Left cardiac atrium (tissue), 4 donors: Measurements from ENCODE around the gene BBS9. TPM values are rescaled to one million over a fixed set of nuclear protein-coding genes. Genes with fewer than 3 reads are reported as not detected.
"Not testable (repeated sequence)": the region's sequence is repeated elsewhere in the genome, so short reads cannot be mapped to it uniquely, and the experiment has no call there.

Experiments
- ATAC-seq, 2 donors: fragments of 200-7000 bp; cut with Tn5 transposase; one replicate each; pipeline ENCODE4 v1.9.1; 2020; ENCODE audit warnings: mild to moderate bottlenecking in 2 of 2, moderate library complexity in 2 of 2
- DNase-seq: peaks from one replicate; pipeline ENCODE4 v3.0.0-alpha.2; 2020
- intact Hi-C, 2 donors: fragments of 100-400 bp; cut with DNase I; formaldehyde crosslinking; loops; one replicate each; pipeline versions ENCODE4 v1.14.1 to v1.15.1; 2022 to 2023
- total RNA-seq, 2 donors: library from RNA; stranded (reverse); fragmentation: NEBNext Ultra II Directional; extraction: Animal tissue kit (Norgen Biotek cat#: 25700); gene quantifications; one replicate each; pipeline ENCODE4 v1.2.1, GENCODE V29; 2021
- donor health status: DM: no; HTN: yes; CAD: no.
- donor health status: DM: no; HTN: yes; CAD: no; lungs with severe emphysema.
- donor health status: DM: yes; HTN: yes; CAD: no.
- donor health status: Dilated cardiomyopathy.

The BBS9 gene
- total RNA-seq, 2 donors from 2014 or later = 9.6 to 14.1 TPM

- DNase-seq = no peak
- intact Hi-C loops = no loop called here
- no peak for ATAC-seq
Measured at GRCh38 chr7:33504266-33504665, 374.9 kb downstream of the BBS9 start.

DNA sequence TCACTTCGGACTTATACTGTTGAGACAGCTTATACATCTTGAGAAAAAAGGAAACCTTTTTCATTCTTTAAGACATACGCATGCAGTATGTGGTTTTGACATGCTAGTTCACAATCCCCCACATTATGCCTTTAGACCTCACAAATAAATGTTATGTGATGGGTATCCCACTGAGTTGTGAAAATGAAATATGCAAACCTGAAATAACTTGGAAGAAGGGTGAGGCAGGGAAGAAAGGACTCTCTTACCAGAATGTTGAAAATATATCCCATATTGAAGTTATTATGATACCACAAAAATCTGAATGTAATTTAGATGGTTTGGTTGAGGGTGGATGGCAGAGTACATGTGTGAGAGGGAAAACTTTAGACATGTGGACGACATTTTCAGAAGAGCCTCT, 379.8 kb downstream of the BBS9 start:
- DNase-seq = no peak
- intact Hi-C loops = no loop called here
- ATAC-seq = no peak

- intact Hi-C loops = no loop called here
Measured at GRCh38 chr7:33511778-33512177, 382.4 kb downstream of the BBS9 start.

DNA sequence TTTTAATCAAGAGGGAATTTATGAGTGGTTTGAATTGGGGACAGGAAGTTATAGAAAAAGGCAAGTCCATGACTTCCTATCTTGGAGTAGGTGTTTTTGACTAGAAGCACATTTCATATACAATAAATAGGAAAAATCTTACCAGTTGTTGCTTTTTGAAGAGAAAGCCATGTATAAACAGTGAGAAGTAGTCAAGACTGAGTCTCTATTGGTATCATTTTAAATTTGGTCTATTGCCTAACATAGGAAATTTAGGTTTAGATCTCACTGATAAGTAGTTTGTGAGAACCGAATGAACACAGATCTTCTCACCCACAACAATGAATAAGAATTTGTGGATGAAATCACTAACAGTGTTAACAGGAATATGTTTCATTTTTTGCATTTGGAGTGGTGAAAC, 387.2 kb downstream of the BBS9 start:
- intact Hi-C loops = no loop called here
- DNase-seq (no peak), ATAC-seq (no peak)

More at GRCh38 chr7:33511778-33512177, 382.4 kb downstream of the BBS9 start:
- ATAC-seq = no peak
- DNase-seq = no peak

- intact Hi-C loops = no loop called here
- no peak for ATAC-seq
- no peak for DNase-seq
Measured at GRCh38 chr7:33517191-33517590, 387.8 kb downstream of the BBS9 start.

DNA sequence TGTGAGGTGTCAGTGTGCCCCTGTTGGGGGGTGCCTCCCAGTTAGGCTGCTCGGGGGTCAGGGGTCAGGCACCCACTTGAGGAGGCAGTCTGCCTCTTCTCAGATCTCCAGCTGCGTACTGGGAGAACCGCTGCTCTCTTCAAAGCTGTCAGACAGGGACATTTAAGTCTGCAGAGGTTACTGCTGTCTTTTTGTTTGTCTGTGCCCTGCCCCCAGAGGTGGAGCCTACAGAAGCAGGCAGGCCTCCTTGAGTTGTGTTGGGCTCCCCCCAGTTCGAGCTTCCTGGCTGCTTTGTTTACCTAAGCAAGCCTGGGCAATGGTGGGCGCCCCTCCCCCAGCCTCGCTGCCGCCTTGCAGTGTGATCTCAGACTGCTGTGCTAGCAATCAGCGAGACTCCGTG, 397.6 kb downstream of the BBS9 start:
- intact Hi-C loops, DNase-seq, ATAC-seq: not testable (repeated sequence)

- ATAC-seq, intact Hi-C loops, DNase-seq: not testable (repeated sequence)
Measured at GRCh38 chr7:33527613-33528012, 398.2 kb downstream of the BBS9 start.

DNA sequence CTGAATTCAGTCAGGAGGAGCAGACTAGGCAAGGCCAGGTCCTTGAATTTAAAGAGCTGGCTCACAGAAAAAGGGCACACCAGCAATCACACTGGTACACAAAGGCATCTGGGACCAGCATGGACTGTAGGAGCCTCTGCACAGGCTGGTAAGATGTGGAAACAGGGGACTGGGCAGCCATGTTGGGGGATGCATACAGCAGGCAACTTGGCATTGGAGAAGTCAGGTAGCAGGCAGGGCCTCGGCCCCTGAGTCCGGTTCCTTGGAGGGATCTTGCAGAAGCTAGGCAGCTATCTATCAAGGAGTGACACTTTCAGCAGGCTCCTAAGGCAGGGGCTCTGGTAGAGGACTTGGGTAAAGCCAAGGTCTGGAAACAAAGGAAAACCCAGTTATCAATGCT, 399.7 kb downstream of the BBS9 start:
- DNase-seq = no peak
- intact Hi-C loops = no loop called here
- ATAC-seq = no peak

GRCh38 chr7:33530664-33531063, 401.3 kb downstream of the BBS9 start:
- no peak for DNase-seq
- no peak for ATAC-seq
- intact Hi-C loops = no loop called here

GRCh38 chr7:33531888-33532287, 402.5 kb downstream of the BBS9 start:
- no peak for ATAC-seq
- intact Hi-C loops = no loop called here
- DNase-seq = no peak

GRCh38 chr7:33534833-33535232, 405.5 kb downstream of the BBS9 start:
- ATAC-seq = no peak
- intact Hi-C loops = no loop called here
- no peak for DNase-seq

DNA sequence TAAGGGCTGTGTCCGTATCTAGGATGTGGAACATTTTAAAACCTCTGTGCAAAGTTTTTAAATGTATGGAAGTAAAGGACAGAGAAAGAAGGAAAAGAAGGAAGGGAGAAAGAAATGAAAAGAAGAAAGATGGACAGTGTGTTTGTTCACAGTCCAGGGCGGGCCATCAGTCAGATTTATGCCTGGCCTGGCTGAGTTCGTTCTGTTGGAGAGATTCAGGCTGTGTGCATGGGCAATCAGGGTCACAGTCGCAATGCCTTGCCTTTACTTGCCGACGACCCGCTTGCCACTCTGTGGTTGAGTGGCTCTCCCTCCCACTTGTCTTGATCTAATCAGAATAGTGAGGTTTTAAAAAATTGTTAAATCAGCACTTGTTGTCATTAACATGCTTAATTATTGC, 406.6 kb downstream of the BBS9 start:
- intact Hi-C loops = no loop called here
- DNase-seq (no peak), ATAC-seq (no peak)

DNA sequence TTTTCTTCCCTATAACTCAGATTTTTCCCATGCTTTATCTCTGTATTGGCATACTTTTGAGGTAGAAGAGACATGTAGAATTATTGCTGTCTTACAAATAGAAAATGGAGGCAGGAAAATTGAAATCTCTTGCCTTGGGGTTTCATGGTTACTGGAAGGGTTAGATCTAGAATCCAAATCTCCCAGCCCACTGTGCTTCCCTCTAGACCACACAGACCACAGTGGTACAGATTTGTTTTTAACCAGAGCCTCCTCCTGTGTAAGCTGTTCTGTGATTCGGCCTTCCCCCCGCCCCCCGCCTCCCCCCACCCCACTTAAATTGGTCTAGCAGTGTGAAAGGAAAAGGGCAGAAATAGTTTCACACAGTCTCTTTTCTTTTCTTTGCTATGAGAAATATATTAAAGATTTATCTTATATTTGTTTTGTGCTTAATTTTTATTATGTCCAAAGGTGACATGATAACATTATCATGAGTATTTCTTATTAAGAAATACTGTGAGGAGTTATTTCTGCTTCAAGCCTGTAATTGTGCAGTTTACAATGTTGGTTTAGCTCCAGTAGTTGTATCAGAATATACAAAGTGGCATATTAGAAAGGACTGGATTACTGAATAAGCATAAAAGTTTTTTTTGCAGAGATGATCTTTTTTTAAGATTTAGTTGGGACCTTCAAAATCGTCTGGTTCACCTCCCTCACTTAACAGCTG, 407.2 kb downstream of the BBS9 start:
- intact Hi-C loops = no loop called here
- ATAC-seq = no peak

DNA sequence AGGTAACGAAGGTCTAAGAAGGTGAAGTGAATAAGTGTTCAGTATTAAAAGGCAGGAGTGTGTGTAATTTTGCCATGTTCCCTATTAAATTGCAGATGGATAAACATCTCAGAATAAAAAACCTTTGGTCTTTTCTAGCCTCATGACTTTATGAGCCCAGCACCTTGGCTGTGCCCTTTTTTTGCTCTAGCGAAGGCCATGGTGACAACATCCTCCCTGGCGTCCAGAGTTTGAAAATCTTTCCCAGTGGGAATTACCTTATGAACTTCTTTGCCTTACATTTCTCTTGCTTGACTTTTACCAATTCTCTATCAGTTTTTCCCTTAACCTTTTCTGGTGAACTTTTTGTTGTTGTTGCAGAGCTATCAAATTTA, 407.7 kb downstream of the BBS9 start:
- ATAC-seq = no peak
- intact Hi-C loops = no loop called here
- DNase-seq = no peak

More for the DNA sequence above, 407.2 kb downstream of the BBS9 start:
- DNase-seq = no peak

DNA sequence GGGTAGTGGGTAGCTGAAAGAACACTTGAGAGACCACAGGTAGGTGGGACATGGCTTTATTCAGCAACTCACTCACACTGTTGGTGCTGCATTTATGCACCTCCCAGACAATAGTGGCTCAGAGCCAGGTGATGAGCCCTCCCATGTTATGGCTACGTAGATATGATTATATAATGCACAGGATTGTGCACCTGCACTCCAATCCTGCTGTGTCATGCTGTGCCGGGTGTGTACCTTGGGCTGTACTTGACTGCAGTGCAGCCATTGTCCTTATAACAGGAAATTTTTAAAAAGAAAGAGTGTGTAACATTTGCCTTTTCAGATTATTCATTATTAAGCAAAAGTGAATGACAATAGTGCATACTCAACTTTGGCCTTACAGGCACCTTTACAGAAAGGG, 409.8 kb downstream of the BBS9 start:
- no peak for DNase-seq
- no peak for ATAC-seq
- intact Hi-C loops = no loop called here

GRCh38 chr7:33539659-33540400, 410.5 kb downstream of the BBS9 start:
- DNase-seq = no peak
- ATAC-seq = no peak
- intact Hi-C loops = no loop called here

DNA sequence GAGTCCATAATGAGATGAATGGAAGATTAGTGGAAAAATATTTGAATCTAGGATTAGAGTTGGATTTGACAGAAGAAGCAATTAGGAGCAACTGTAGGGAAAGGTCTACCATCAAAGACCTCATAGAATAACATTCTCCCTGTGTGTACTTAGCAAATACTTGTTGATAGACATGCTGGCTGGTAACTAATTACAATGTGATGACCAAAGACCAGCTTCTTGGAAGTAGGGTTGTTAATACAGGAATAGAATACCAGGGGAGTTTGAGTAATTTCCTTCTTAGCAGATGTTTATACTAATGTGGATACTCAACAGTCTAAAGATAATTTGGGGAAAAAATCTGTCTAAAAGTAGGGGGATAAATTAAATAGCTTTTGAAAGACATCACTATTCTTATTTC, 418.5 kb downstream of the BBS9 start:
- intact Hi-C loops = no loop called here
- DNase-seq (no peak), ATAC-seq (no peak)

DNA sequence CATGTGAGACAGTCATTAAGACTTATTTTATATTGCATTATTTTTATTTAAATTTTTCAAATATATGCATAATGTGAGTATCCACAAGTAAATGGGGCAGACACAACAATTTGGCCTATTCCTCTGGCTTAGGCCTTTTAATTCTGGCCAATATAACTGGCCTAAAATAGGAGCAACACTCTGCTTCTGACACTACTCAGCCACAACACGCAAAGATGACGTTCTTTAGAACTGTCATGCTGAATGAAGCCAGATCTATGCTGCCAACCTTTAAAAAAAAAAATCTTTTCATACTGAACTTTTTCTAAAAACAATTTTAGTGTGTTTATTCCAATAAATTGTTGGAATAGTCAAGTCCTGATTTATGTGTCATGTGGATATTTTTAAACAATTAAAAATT, 421.0 kb downstream of the BBS9 start:
- intact Hi-C loops = no loop called here

GRCh38 chr7:33550979-33551378, 421.6 kb downstream of the BBS9 start:
- DNase-seq (no peak), ATAC-seq (no peak)
- intact Hi-C loops = no loop called here

More for the DNA sequence above, 421.0 kb downstream of the BBS9 start:
- DNase-seq = no peak
- peak; percentile 66 to 71 for ATAC-seq

DNA sequence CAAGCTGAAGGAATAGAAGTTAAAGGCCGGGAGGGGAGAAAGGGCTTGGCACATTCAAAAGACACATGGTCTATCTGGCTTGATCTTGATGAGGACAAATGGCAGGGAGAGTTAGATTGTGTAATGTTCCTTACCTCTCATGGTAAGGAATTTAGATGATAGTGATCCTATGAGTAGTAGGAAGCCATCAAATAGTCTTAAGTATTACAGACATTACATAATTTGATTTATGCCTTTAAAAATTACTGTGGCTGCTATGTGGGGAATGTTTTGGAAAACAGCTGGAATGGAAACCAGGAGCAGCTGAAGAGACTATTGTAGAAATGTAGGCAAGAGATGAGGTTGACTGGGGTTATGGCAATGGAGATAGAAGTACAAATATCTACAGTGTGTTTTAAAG, 424.7 kb downstream of the BBS9 start:
- DNase-seq (no peak), ATAC-seq (peak in 1 of 2 donors; percentile 39)
- intact Hi-C loops = no loop called here

- ATAC-seq = peak in 1 of 2 donors; percentile 49
- intact Hi-C loops = no loop called here
- no peak for DNase-seq
Measured at GRCh38 chr7:33554576-33554975, 425.2 kb downstream of the BBS9 start.
